Activated naive CD4-positive, alpha-beta T cell treated with anti-CD3 and anti-CD28 coated beads, Interleukin-2, amount 50 U/mL, for 24 hours (primary cell): ENCODE measurements around the gene QKI.

Experiments used
- H3K27ac Mint-ChIP-seq: one replicate; pipeline ENCODE4 v1.8.0; 2021; ENCODE audit warnings: mild to moderate bottlenecking, mixed read lengths
- H3K27me3 Mint-ChIP-seq: one replicate; pipeline ENCODE4 v1.8.0; 2021; ENCODE audit warnings: mixed read lengths
- H3K36me3 Mint-ChIP-seq: one replicate; pipeline ENCODE4 v1.8.0; 2021; ENCODE audit warnings: mixed read lengths
- H3K4me1 Mint-ChIP-seq: one replicate; pipeline ENCODE4 v1.8.0; 2021; ENCODE audit warnings: mixed read lengths
- H3K4me3 Mint-ChIP-seq: one replicate; pipeline ENCODE4 v1.8.0; 2021; ENCODE audit warnings: mild to moderate bottlenecking, mixed read lengths
- H3K9me3 Mint-ChIP-seq: one replicate; pipeline ENCODE4 v1.8.0; 2021; ENCODE audit warnings: mixed read lengths

The QKI gene

DNA sequence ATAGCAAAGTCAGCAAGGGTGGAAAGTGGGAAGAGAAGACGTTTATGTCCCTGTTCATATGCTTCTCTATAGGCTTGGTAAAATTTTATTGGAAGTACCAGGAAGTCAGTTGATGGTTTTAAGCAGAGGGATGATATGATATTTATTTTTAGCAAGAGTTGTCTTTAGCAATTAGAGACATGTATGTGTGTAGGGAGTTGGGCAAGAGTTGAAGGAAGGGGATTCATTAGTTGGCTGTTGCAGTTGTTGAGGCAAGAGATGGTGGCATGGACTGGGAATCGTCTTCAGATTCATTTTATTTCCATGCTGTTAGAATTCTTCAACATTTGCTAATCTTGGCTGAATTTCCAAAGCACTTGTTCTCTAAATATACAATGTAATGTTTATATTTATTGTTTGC, 85.6 kb downstream of the QKI start:
- Mint-ChIP-seq H3K4me1 (peaks cover 51% of the 10 kb centered on the region), H3K27ac (no peak overlapping the region), H3K9me3 (peaks cover 11% of the 10 kb centered on the region), H3K27me3 (no peaks in the 10 kb centered on the region), H3K36me3 (peaks cover 27% of the 10 kb centered on the region), H3K4me3 (no peak overlapping the region)

DNA sequence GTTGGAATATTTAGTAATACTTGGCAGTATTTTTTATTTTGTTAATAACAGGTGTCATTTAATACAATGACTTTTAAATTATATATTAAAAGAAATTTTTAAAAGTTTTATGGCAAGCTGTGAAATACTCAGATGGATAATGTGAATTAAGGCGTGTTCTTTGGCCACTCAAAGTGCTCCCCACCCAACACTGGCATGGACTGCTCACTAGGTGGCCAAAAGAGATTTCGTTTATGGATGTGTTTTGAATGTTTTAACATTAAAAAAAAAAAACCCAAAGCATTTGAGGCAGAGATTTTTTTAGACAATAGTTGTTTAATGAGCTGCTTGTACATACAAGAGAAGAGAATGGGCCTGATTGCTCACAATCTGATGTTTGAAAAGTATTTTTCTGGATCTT, 86.5 kb downstream of the QKI start:
- Mint-ChIP-seq H3K27me3 (no peaks in the 10 kb centered on the region), H3K9me3 (peaks cover 11% of the 10 kb centered on the region), H3K4me3 (no peak overlapping the region), H3K27ac (no peak overlapping the region), H3K4me1 (peaks cover 46% of the 10 kb centered on the region), H3K36me3 (peaks cover 32% of the 10 kb centered on the region)

DNA sequence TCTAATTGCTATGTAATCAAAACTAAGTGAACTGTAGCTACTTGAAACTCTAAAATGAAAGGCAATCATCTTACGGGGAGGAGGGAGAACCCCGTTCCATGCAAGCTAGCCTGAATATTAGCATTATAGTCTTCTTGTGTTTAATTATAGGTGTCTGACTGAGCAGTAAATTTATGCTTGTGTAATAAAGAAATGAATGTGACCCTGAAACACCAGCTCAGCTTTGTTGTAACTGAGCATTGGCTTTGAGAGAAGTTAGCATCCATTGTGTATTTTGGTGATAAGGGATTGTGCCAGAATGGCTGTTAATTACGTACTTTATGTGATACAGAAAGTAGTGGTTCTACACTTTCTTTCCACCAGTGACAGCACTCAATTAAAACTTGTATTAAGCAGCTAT, 86.9 kb downstream of the QKI start:
- no peak overlapping the region for H3K4me3 Mint-ChIP-seq
- H3K27me3 Mint-ChIP-seq = no peaks in the 10 kb centered on the region
- H3K27ac Mint-ChIP-seq = no peak overlapping the region
- H3K36me3 Mint-ChIP-seq = peaks cover 33% of the 10 kb centered on the region
- H3K9me3 Mint-ChIP-seq = peaks cover 11% of the 10 kb centered on the region
- peaks cover 42% of the 10 kb centered on the region for H3K4me1 Mint-ChIP-seq

DNA sequence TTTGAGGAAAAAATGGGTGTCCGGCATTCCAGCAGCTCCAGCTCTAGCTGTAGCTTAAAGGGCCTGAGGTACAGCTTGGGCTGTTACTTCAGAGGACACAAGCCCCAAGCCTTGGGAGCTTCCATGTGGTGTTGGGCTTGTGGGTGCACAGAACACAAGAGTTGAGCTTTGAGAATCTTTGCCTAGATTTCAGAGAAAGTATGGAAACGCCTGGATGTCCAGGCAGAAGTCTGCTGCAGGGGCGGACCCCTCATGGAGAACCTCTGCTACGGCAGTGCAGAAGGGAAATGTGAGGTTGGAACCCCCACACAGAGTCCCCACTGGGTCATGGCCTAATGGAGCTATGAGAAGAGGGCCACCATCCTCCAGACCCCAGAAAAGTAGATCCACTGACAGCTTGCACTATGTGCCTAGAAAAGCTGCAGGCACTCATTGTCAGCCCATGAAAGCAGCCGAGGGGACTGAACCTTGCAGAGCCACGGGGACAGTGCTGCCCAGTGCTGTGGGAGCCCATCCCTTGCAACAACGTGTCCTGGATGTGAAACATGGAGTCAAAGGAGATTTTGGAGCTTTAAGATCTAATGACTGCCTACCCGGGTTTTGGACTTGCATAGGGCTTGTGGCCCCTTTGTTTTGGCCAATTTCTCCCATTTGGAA, 90.6 kb downstream of the QKI start:
- Mint-ChIP-seq H3K27me3 (no peaks in the 10 kb centered on the region), H3K27ac (no peak overlapping the region), H3K9me3 (peaks cover 17% of the 10 kb centered on the region), H3K36me3 (peaks cover 34% of the 10 kb centered on the region), H3K4me1 (peaks cover 29% of the 10 kb centered on the region), H3K4me3 (no peak overlapping the region)

DNA sequence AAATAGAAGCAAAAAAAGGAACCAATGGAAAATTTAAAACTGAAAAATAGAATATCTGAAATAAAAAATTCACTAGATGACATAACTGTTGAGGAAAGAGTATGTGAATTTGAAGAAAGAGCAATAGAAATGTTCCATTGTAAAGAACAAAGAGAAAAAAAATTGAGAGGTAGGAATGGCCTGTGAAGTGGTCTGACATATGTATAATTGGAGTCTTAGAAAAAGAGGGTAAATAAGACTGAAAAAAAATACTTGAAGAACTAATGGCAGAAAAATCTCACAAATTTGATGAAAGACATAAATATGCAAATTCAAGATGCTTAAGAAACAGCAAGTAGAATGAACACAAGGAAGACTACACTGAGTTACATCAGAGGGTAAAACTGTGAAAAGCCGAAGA, 93.4 kb downstream of the QKI start:
- no peak overlapping the region for H3K4me3 Mint-ChIP-seq
- H3K4me1 Mint-ChIP-seq = peaks cover 18% of the 10 kb centered on the region
- H3K36me3 Mint-ChIP-seq = peaks cover 26% of the 10 kb centered on the region
- no peaks in the 10 kb centered on the region for H3K27me3 Mint-ChIP-seq
- H3K9me3 Mint-ChIP-seq = peaks cover 13% of the 10 kb centered on the region
- no peak overlapping the region for H3K27ac Mint-ChIP-seq

DNA sequence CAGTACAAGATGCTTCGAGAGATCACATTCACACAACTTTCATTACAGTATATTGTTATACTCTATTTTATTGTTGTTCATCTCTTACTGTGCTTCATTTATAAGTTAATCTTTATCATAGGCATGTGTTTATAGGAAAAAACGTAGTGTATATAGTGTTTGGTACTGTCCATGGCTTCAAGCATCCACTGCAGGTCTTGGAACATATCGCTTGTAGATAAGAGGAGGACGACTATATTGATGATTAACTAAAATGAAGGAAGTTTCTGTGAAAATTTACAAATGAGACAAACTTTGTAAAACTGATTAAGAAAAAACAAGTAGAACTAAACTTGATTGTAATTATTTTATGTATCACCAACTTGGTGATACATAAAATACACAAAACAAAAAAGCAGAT, 98.5 kb downstream of the QKI start:
- H3K4me1 Mint-ChIP-seq = peaks cover 24% of the 10 kb centered on the region
- no peak overlapping the region for H3K4me3 Mint-ChIP-seq
- no peaks in the 10 kb centered on the region for H3K27me3 Mint-ChIP-seq
- peaks cover 9% of the 10 kb centered on the region for H3K36me3 Mint-ChIP-seq
- H3K27ac Mint-ChIP-seq = no peak overlapping the region
- H3K9me3 Mint-ChIP-seq = peaks cover 3% of the 10 kb centered on the region

DNA sequence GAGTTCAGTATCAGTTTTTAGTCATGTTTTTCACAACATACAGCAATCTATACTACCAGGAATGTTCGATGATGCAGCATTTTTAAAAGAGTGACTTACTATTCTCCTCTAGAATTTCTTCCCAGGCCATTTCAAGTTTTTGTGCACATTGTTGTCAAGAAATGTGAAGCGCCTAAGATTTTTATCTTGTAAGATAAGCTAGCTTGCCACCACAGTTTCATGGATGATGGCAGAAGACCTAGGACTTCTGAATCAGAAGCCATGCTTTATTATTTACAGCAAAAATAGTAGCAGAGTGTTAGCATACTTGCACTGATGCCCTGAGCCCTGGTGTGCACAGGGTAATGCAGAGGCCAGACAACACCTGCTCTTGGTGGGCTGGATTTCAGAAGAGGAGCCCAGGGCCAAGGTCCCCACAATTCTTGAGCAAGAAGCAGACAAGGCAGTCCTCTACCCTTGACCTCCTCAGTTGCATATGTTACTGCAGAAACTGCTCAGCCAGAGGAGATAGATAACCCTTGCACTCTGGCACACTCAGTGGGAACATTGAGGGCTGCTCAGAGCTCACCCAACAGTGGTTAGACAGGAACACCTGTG, 99.2 kb downstream of the QKI start:
- no peaks in the 10 kb centered on the region for H3K9me3 Mint-ChIP-seq
- no peak overlapping the region for H3K27ac Mint-ChIP-seq
- peaks cover 29% of the 10 kb centered on the region for H3K4me1 Mint-ChIP-seq
- no peak overlapping the region for H3K4me3 Mint-ChIP-seq
- no peaks in the 10 kb centered on the region for H3K27me3 Mint-ChIP-seq
- peaks cover 6% of the 10 kb centered on the region for H3K36me3 Mint-ChIP-seq

DNA sequence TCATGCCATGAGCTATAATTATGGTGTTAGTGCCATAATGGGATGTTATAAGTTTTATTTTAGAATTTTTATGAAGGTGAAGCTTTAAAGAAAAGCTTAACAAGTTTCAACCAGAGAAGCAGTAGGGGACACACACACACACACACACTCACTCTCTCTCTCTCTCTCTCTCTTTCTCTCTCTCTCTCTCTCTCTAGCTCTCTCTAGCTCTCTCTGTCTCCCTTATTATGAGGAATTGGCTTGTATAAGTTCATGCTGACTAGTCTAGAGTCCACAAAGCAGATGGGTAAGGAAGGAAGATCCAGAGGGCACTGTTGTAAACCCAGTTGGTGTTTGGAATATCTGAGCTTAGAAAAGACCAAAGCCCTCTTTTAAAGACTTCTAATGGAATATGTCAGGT, 102.4 kb downstream of the QKI start:
- peaks cover 47% of the 10 kb centered on the region for H3K4me1 Mint-ChIP-seq
- H3K36me3 Mint-ChIP-seq = peaks cover 6% of the 10 kb centered on the region
- no peak overlapping the region for H3K4me3 Mint-ChIP-seq
- H3K27ac Mint-ChIP-seq = no peak overlapping the region
- H3K9me3 Mint-ChIP-seq = no peaks in the 10 kb centered on the region
- no peaks in the 10 kb centered on the region for H3K27me3 Mint-ChIP-seq

DNA sequence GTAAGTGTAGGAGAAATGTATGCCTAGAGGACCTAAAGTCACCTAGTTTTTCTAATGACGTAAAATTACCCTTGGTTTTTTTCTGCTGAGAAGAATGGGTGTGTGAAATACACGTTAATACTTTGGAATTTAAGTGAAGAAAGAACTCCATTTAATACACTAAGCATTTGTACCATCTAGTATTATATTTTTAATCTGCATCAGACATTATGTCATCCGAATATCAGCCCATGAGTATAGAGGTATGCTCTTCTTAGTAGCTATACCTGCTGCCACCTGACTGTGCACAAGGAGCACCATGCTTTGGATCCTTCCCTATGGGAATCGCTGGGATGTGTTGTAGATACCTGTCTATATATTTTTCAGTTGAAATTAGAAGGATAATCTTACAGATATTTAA, 106.4 kb downstream of the QKI start:
- Mint-ChIP-seq H3K27ac (no peak overlapping the region), H3K4me1 (peaks cover 56% of the 10 kb centered on the region), H3K36me3 (peaks cover 4% of the 10 kb centered on the region), H3K9me3 (no peaks in the 10 kb centered on the region), H3K27me3 (no peaks in the 10 kb centered on the region), H3K4me3 (no peak overlapping the region)

DNA sequence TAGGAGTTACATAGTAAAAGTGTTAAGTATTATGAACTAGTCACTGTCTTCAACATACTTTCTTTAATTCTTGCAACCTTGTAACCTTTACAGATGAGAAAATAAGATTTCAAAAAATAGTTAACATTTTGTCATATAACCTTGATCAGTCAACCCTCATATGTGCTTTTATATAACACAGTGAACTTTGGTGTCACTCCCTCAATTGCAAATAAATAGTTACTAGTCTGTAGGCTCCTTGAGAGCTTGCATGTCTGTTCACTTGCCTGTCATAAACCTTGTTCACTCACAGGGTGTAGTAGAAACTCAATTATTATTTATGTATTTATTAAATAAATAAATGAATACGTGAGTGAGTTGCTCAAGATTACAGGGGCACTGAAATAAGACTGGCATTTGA, 107.5 kb downstream of the QKI start:
- peaks cover 4% of the 10 kb centered on the region for H3K36me3 Mint-ChIP-seq
- no peak overlapping the region for H3K27ac Mint-ChIP-seq
- no peak overlapping the region for H3K4me3 Mint-ChIP-seq
- H3K4me1 Mint-ChIP-seq = peaks cover 60% of the 10 kb centered on the region
- H3K9me3 Mint-ChIP-seq = no peaks in the 10 kb centered on the region
- no peaks in the 10 kb centered on the region for H3K27me3 Mint-ChIP-seq

DNA sequence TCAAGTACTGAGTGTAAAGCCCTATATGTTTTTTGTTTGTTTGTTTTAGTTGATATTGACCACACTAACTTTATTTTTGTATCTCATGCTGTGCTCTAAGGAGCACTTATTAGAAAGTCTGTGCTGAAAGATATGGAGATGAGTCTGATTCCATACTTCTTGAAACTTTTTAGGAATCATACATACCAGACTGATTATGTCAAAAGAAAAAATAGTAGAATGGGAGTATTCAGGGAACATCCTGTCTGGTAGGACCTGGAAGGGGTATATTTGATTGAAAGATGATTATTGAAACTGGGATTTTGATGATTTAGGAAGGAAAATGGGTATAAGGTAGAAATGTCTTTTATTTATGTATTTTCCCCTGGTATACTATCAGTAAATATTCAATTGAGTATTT, 111.4 kb downstream of the QKI start:
- Mint-ChIP-seq H3K4me1 (peaks cover 60% of the 10 kb centered on the region), H3K27ac (no peak overlapping the region), H3K4me3 (no peak overlapping the region), H3K36me3 (peaks cover 6% of the 10 kb centered on the region), H3K9me3 (no peaks in the 10 kb centered on the region), H3K27me3 (no peaks in the 10 kb centered on the region)

DNA sequence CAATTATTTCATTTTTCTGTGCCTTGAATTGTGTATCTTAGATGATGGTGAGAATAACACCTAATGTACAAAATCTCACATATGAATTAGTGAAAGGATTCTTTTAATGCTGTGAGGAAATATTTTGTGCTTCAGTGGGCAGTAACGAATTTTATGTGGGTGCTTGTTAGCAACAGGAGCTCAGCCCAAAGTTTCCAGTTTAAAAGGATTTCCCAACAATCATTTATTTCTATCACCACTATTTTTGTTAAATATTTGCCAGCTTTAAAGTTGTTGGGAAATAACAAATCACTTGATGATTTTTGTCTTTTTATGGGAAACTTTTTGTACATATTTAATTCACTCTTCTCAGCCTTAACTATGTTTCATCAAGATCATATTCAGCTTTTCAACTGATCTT, 111.8 kb downstream of the QKI start:
- Mint-ChIP-seq H3K4me1 (peaks cover 64% of the 10 kb centered on the region), H3K27ac (no peak overlapping the region), H3K4me3 (no peak overlapping the region), H3K36me3 (peaks cover 6% of the 10 kb centered on the region), H3K9me3 (no peaks in the 10 kb centered on the region), H3K27me3 (no peaks in the 10 kb centered on the region)

DNA sequence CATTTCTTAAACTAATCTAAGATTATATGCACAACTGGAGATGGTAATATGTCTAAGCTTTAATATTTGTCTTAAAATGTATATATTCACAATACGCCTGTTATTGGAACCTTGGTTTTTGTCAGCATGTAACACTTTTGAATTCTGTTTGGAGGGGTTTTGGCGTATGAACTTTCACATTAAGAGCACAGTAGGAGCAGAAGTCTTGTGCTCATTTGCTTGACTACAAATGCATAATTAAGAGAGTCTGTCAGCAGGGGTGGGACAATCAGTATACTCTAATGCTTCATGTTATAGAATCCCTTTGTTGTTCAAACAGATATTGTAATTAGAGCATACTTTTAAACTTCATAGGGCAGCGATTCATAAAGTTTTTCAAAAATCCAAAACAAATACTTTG, 112.8 kb downstream of the QKI start:
- Mint-ChIP-seq H3K36me3 (peaks cover 6% of the 10 kb centered on the region), H3K4me3 (no peak overlapping the region), H3K27me3 (no peaks in the 10 kb centered on the region), H3K9me3 (no peaks in the 10 kb centered on the region), H3K27ac (no peak overlapping the region), H3K4me1 (peaks cover 72% of the 10 kb centered on the region)

DNA sequence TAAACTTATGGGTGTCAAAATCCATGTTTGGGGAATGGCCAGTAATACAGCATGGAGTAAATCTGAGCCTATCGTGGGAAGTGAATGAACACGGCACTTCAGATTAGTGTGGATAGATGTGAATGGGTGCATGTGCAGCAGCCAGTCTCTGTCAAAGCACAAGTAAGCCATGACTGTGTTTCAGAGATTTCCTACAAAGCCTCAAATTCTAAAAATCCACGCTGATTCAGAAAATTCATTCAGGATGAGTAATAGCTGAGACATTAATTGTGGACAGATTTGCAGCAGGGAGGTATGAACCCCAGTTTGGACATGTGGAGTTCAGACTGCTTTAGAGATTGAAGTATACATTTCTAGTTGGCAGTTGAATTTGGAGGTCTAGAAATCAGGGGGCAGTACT, 115.1 kb downstream of the QKI start:
- Mint-ChIP-seq H3K4me1 (peaks cover 77% of the 10 kb centered on the region), H3K9me3 (no peaks in the 10 kb centered on the region), H3K36me3 (peaks cover 6% of the 10 kb centered on the region), H3K4me3 (no peak overlapping the region), H3K27ac (no peak overlapping the region), H3K27me3 (no peaks in the 10 kb centered on the region)

DNA sequence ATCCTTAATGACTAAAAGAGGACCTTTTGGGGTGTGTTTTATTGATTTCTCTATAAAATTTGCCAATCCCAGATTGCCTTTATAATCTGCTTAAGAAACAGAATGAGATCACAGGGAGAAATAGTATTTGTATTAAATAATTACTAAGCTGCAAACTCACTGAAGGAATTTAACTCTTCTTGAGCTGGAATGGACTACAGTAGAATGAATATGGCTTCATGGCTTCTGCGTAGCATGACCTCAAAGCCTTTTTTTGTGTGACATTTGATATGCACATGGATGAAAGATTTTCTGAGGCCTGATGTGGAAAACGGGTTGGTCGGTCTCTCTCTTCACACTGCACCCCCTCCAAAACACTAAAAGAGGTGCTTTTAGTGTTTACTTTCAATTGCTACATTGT, 115.9 kb downstream of the QKI start:
- no peak overlapping the region for H3K4me3 Mint-ChIP-seq
- no peak overlapping the region for H3K27ac Mint-ChIP-seq
- peaks cover 69% of the 10 kb centered on the region for H3K4me1 Mint-ChIP-seq
- peaks cover 6% of the 10 kb centered on the region for H3K36me3 Mint-ChIP-seq
- no peaks in the 10 kb centered on the region for H3K27me3 Mint-ChIP-seq
- H3K9me3 Mint-ChIP-seq = no peaks in the 10 kb centered on the region

DNA sequence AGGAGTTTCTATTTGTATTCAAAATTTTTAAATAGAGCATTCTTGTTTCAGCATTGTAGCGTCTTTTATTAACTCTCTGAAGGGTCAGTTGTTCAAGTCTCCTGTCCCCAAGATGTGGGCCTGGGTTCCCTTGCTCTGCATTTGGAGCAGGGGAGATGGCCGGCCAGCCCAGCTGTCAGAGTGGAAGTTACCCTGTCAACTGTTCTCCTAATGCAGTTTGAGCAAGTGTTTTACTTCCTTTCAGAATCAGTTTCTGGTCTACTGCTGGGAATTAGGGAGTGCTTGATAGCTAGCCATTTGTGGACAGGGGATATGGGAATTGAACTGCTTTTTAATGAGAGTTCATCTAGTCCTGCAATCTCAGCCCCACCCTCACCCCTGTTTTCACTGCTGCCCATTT, 116.6 kb downstream of the QKI start:
- no peak overlapping the region for H3K4me3 Mint-ChIP-seq
- H3K9me3 Mint-ChIP-seq = no peaks in the 10 kb centered on the region
- peaks cover 62% of the 10 kb centered on the region for H3K4me1 Mint-ChIP-seq
- no peaks in the 10 kb centered on the region for H3K27me3 Mint-ChIP-seq
- H3K36me3 Mint-ChIP-seq = peaks cover 2% of the 10 kb centered on the region
- no peak overlapping the region for H3K27ac Mint-ChIP-seq

DNA sequence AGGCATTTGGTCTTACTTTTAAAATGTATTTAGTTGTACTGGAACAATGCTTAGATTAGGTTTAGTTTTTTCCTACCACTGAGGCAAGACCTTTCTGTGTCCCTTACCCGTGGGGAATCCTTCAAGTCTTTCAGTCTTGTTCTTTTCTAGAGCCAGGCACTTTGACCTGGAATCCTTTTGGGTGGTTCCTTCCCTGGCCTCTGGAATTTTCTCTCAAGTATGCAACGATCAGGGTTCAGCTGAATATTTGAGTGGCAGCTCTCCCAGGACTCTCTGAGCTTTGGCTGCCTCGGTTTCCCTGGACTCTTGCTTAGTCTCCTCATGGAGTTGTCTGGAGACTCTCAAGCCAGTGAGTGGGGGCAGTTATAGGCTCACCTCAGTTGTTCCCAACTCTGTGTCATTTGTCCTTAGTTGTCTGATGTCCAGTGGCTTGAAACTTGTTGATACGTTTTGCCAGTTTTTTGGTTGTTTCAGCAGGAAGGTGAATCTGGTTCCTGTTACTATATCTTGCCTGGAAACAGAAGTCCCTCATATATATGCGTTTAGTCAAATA, 118.1 kb downstream of the QKI start:
- H3K27ac Mint-ChIP-seq = no peak overlapping the region
- peaks cover 11% of the 10 kb centered on the region for H3K36me3 Mint-ChIP-seq
- H3K27me3 Mint-ChIP-seq = no peaks in the 10 kb centered on the region
- H3K4me1 Mint-ChIP-seq = peaks cover 64% of the 10 kb centered on the region
- H3K4me3 Mint-ChIP-seq = no peak overlapping the region
- H3K9me3 Mint-ChIP-seq = no peaks in the 10 kb centered on the region
